ENCODE data around the gene MT4.

GRCh38 chr16:56569971-56570370 lies 5.1 kb downstream of the MT4 start:
- no peak for TF ChIP-seq CTCF (IDR thresholded peaks at IDR 0.05)
- no peak for TF ChIP-seq EZH2 (IDR thresholded peaks at IDR 0.05)
- no peak for TF ChIP-seq EZH2phosphoT487 (IDR thresholded peaks at IDR 0.05)

Measured in neural progenitor cell (in vitro differentiated cells).